HG02938 (cell line): ENCODE results near the gene NCS1.

Experiments used
- ATAC-seq: cut with Tn5 transposase; IDR thresholded peaks from one replicate; pipeline ENCODE4 v1.9.1; 2021; ENCODE audit warnings: mild to moderate bottlenecking, moderate library complexity; ENCODE audit not compliant: unreplicated experiment

NCS1 gene

DNA sequence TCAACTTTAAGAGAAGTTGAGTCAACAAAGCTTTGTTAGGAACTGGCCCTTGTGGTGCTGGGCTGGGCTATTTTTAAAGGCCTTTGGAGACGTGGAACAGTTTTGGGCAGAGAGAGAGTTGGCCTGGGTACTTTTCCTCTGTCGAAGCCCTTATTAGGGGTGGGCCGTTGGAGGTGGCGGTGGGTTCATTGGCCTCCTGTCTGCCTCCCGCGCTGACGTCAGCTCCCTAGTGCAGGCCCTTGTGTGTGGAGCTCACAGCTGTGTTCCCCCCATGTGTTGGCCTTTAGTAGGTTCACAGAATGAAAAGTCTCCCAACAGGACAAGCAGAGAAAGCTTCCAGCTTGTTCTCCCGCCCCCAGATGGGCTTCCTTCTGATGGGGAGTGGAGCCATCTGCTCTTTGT lies 2.7 kb downstream of the NCS1 start:
- ATAC-seq: no peak

DNA sequence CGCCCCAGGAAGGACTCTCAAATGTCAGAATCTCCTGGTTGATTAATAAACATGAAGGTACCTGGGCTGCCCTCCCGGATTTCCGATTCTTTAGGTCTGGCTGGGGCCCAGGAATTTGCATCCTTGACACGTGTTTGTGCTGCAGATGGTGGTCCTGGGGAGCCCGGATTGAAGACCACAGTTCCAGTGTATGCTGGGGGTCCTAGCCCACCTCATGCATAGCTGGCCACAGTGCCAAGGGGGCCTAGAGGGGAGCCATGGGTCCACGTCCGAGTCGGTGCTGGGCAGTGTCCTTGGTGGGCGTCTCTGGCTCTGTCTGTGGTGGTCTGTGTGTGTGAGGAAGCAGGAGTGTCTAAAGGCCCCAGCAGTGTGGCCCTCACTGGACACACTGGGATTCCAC lies 3.2 kb downstream of the NCS1 start:
- ATAC-seq: no peak

DNA sequence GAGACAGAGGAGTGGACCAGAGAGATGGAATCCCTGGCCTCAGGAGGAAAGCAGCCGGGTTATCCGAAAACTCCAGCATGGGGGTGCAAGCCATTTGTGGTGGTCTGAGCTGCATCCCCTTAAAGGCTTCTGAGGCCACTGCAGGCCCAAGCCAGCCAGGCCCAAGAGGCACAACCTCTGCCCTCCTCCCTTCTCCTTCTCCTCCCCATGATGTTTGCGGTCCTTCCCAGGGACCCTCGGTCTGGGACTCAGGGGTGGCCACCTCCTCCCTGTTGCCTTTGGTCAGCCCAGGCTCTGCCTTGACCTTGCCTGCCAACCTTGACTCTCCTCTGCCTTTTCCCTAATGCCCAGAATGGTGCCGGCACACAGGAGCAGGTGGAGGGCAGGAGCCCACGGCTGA lies 4.6 kb downstream of the NCS1 start:
- ATAC-seq: no peak

DNA sequence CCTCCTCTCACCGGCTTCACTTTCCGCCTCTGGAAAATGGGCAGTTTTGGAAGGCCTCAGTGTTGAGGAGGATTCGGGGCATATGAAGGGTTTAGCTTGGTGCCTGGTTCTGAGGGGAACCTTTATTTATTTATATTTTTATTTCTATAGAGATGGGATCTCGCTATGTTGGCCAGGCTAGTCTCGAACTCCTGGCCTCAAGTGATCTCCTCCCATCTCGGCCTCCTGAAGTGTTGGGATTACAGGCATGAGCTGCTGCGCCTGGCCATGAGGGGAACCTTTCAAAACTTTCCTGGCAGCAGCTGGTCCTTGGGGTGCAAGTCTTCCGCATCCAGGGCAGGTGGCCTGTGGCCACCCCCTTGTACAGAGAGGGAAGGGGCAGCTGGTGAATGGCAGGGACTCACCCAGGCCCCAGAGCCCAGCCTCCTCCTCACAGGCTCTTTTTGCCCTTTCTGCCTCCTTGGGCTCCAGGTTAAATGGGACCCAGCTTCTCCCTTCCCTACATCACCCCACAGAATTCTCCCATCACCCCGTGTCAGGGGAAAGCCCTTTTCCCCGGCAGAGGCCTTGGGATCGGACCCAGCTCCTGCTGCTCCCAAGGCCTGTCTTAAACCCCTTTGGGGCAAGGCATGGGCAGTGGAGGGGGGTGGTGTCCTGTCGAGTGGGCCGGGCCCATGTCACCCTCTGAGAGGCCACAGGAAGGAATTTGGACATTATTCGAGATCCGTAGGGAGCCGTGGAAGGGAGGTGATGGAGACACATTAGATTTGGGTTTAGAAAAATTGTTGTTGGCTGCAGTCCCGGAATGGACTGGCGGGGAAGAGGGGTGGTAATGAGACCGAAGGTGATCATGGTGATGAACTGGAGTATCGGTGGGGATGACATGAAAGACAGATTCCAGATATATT lies 5.9 kb downstream of the NCS1 start:
- ATAC-seq: no peak

DNA sequence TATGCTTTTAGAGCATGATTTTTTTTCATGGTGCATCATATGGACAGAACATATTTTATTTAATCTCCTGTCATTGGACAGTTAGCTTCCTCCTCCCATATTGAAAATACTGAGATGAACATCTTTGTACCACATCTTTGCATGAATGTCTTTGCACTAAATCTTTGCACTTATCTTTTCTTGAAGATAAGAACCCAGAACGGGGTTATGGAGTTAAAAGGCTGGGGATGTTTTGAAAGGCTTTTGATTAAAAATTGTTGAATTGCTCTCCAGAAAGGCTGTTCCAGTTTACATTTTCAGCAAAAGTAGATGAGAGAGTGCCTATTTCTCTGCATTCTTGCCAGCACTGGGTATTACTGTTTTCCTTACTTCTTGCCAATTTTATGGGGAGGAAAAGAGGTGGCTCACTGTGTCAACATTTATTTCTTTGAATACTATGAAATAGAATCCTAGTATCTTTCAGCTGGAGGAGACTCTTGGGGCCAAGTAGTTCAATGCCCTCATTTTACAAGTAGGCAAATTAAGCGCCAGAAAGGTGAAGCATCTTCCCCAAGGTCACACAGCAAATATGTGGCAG lies 7.2 kb downstream of the NCS1 start:
- ATAC-seq: no peak

DNA sequence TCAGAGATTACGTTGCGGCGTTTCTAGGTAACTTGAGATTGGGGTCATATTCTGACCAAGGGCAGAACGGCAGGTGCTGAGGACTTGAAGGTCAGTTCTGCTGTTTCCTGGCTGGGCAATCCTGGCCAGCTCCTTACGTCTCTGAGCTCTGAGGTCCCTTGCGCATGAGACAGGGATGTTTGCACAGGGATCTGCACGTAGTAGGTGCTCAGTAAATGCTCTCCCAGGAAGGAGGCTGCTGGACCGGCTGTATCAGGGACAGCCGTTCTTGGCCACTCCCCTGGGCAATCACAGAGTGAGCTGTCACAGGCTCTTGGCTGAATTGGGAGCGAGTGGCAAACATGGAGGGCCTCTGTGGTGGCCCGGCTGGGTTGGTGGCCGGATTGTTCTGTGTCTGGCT lies 8.3 kb downstream of the NCS1 start:
- no peak for ATAC-seq

DNA sequence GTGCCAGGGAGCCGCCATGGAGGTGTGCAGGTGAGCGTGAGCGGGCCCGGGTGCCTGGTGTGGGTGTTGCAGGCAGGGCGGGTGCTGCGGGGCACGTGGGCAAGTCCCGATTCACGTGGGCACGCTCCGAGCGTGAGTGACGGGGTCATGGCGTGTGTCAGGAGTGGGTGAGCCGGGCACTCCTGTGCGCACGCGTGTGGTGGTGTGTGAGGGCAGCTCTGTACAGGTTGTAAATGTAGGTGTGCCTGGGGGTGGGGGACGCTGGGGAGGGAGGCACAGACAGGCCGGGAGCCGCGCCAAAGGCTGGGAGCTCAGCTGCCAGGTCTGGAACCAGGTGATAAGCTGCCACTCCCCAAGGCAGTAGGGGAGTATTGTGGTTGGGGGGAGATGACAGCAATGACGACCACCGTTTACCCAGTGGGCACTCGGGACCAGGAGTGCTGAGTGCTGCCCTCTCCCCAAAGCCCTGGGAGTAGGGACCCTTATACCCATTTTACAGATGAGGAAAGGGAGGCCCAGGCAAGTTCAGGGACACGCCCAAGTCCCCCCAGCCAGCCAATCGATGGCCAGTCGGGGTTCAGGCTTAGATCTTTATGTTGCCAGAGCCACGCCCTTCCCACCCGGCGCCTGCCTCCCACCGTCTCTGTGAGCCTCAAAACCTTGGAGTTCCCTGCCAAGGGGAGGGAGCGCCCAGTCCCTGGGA lies 9.6 kb downstream of the NCS1 start:
- ATAC-seq: no peak

DNA sequence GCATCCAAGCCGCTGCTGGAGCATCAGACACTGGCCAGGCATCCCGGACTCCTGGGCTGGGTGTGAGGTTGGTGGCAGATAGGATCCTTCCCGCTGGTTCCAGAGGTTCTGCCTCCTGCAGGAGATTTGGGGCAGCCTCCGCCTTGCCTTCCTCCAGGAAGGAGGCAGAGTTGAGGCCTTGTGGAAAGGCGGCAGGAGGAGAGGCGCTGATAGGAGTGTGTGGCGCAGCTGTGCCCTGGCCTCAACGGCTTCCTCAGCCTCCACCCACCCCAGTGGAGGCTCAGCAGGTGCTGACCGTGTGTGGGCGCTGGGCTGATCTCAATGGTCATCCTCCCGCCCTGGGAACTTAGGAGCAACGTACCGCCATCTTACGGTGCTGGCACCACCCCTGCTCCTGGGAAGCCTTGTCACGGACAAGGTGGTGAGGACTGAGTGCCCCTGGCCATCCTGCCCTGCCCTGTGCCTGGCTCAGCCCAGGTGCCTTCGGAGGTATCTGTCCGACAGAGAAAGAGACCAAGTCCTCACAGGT lies 10.2 kb downstream of the NCS1 start:
- no peak for ATAC-seq

DNA sequence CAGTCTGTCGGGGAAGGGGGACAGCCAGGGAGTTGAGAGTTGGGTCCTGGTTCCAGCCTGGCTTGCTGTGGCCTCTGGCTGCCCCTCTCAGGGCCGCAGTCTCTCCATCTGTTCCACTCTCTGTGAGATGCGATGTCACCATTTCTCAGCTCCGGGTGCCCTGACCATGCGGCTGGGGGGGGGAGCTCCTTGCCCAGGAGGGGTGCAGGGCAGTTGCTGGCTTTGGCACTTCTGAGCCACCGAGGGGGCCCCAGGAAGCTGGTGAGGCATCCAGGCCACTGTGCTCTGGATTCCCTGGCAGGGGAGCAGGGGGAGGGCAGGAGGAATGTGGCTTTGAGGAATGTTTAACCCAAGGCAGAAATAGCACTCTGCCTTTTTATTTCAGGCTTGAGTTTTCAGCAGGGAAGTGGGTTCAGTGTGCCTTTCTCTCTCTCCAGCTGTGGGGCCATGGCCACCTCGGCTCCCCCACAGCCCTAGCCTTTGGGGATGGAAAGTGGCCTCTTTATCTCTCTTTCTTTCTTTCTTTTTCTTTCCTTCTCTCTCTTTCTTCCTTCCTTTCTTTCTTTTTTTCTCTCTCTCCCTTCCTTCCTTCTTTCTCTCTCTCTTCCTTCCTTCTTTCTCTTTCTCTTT lies 11.0 kb downstream of the NCS1 start:
- no peak for ATAC-seq

DNA sequence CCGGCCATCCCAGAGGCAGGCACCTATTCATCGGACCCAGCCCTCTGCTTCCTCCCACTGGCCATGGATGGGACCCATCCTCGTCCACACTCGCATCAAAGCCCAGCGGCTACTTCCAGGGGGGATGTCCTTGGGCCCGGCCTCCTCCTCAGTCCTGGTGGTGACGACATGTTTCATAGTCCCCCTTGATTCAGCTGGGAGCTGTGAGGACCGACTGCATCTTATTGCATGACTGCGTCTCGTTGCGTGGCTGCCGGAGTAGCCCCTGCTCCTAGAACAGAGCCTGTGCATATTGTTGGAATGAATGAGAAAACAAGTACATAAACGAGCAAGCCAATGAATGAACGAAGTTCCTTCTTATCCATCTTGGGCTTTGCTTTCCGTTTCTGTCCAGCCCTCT lies 12.8 kb downstream of the NCS1 start:
- ATAC-seq: no peak

DNA sequence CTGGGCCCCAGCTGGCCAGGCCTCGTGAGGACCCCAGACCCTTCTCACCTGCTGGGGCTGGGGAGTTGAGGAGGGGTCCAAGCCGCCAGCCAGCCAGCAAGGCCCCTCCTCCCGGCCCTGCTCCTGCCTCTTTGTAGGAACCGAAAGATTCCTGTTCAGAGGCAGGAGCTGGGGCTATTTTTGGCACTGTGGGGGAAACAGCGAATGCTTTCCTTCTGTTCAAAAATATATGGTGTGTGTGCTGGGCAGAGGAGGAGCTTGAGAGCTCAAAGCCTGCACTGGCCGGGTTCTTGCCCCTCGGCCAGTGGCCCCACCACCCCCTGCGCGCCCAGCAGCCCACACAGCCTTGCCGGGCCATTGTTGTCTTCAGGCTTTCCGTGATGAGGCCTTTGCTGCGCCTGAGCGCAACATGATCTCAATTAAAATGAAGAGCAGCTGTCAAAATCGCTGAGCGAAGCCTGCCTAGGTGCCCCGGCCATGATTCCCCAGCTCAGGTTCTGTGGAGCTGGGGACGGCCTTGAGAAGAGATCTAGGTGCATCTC lies 13.4 kb downstream of the NCS1 start:
- ATAC-seq: no peak

DNA sequence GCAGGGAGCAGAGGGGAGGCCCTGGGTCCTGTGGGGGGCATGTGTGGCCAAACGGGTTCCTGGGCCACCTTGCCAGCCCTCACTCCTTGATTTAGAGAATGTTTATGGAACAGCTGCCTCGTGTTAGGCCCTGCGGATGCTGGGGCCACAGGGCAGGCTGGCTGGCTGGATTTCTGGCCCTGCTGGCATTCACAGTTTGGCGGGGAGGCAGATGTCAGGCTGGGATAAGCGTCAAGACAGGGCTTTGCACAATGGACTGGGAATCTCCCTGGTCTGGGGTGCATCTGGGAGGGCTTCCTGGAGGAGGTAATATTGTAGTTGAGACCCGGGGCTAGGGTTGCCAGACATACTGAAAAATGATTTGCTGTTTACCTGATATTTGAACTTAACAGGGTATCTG lies 13.8 kb downstream of the NCS1 start:
- no peak for ATAC-seq

DNA sequence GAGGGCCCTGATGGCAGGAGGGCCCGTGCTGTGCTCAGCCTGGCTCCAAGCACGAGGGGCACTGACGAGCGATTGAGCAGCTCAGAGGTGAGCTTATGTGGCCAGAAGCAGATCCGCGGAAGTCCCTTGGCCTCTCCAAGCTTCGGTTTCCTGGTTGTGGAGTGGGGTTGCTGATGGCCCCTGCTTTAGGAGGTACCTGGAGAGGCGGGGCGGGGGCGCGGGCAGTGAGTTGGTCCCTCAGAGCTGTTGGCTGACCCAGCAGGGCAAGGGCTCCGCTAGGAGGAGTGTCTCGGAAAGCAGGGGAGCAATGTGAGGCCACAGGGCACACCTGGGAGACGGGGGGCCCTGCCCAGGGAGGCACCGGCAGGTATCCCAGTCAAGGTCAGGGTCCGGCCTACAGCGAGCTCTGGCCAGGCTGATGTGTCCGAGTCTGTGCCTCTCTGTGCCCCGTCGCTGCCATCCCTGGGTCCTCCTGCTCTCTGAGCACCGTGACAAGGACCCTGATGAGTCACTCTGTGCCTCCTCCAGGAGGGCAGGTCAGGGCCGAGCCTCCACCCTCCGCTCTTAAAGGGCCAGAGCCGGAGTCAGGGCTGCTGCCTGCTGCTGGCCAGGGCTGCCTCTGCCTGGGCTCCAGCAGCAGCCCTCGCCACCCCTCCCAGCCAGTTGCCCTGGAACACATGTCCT lies 14.8 kb downstream of the NCS1 start:
- ATAC-seq: no peak

DNA sequence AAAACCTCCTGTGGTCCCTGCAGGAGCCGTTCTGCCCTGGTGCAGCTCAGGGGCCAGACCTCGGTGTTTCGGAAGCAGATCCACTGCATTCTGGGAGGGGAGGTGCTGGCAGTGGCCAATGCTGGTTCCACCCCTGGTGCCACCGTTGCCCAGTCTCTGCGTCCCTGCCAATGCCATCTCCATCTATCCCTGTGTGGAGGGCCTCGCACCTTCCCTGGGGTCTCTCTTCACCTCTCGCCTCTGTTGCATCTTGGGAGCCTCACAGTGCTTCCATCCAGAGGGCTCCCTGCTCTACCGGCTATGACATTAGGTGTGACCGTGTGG lies 15.3 kb downstream of the NCS1 start:
- ATAC-seq: no peak

DNA sequence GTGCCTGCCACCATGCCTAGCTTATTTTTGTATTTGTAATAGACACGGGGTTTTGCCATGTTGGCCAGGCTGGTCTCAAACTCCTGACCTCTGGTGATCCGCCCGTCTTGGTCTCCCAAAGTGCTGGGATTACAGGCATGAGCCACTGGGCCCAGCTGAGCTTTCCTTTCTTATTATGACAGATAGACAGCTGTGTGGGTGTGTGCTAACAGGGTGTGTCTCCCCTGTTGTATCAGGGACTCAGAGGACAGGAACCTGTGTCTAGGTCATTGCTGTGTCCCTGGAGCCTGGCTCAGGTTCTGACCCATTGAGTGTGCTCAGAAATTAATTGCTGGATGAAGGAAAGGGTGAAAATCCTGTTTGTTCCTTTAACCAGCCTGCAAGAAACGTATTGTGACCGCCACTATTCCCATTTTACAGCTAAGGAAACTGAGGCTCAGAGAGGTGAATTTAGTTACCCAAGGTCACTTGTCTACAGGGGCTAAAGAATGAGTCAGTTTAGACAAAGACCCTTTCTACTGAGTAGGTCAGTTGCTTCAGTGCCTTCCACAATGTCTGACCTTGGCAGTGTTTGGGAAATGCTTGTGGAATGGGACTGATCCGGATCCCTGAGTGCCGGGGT lies 16.8 kb downstream of the NCS1 start:
- no peak for ATAC-seq

DNA sequence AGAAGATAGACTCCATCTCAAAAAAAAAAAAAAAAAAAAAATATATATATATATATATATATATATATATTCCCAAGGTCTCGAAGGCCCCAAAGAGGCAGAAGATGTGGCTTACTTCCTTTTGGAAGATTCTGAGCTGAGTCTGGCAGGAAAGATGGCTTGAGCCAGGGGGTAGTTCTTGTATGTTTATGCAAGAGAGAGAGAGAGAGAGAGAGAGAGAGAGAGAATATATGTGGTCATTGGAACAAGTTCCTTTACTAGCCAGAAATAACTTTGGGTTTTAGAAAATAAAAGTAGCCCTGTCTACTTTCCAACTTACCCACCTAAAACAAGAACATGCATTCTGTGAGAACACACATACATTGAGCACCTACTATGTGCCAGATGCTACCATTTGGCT lies 17.6 kb downstream of the NCS1 start:
- no peak for ATAC-seq

DNA sequence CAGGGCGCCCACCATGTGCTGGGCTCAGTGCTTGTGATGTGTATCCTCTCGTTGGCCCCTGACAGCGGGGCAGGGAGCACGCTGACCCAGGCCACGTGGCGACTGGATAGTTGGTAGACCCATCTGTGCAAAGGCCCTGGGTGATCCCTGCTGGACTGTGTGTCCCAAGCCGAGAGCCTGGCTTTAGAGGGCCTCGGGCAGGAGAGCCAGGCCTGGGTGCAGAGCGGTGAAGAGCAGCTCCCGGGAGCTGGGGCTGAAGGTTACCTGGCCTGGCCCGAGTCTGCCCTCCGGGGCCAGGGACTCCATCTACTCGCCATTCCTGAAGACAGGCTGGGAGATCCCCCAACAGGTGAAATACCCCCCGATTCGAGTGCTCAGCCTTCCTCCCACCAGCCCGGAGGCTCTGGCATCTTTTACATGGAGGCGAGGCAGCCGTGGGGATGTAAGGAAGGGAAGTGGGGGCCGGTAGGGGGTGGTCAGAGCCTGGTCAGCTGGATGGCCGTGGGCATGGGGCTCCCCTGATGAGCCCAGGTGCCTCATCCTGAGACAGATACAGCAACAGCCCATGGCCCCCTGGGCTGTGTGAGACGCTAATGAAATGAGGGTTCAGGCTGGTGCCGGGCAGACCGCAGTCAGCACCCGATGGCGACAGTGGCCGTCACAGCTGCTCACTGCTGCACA lies 19.0 kb downstream of the NCS1 start:
- no peak for ATAC-seq

DNA sequence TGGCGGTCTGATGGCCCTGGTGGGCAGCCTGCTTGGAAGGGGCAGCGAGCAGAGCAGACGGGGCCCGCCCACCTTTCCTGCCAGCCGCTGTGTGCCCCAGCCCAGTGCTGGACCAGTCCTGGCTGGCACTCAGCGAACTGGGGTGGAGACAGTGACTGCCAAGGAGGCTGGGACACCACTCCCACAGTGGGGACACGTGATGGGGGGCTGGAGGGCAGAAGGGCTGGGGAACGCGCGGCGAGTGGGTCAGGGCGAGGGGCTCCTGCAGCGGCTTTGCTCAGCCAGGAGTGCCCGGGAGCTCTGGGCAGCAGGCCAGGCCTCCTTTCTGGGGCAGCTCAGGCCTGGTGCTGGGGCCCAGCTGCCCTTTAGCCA lies 19.5 kb downstream of the NCS1 start:
- ATAC-seq: no peak

DNA sequence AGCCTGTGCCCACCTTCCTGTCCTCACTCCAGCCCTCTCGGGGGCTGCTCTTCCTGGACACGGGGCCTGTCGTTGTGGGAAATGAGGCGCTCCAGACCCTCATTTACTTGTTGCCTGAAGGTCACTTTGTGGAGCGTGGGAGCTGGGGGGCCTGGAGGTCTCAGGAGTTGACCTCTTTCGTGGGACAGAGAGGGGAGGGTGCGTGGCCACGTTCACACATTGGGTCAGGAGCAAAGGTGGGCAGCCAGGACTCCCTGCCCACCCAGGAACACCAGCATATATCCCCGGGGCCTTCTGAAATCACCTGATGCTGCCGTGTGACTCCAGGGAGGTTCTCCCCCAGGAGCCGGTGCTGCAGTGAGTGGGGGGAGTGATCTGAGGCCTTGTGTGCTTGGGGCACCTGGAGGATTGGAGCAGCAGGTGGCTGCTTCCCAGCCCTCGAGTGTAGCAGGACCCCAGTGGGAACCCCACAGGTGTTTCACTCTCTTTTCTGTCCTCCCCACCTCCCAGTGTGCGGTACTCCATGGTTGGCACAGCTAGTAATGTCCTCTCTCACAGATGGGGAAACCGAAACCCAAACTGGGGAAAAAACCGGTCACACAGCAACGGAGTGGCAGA lies 20.3 kb downstream of the NCS1 start:
- ATAC-seq: no peak
